Transverse colon (tissue), 4 donors: ENCODE data around the gene WNT2B.

Source experiments
- POLR2A ChIP-seq: fragments of 450-650 bp; IDR thresholded peaks from one replicate; pipeline ENCODE4 v1.6.1; 2016; ENCODE audit warnings: antibody characterized with exemption, mild to moderate bottlenecking, moderate library complexity
- POLR2AphosphoS5 ChIP-seq, 3 donors: sonication (generic); formaldehyde crosslinking; IDR thresholded peaks; one replicate each; pipeline ENCODE4 v1.6.1; 2016; ENCODE audit warnings: antibody characterized with exemption in 3 of 3
- TF ChIP-seq, protein P1 (sequence below), 5 experiments: fragments of 200-600 bp in 3 of 5; fragments of 450-650 bp in 2 of 5; sonication (generic) in 3 of 5; IDR thresholded peaks; 1 replicate in 2 of 5; 2 replicates in 3 of 5; pipeline ENCODE4 v1.5.1; 2016 to 2017; ENCODE audit warnings: antibody characterized with exemption in 5 of 5, inconsistent platforms in 3 of 5, mild to moderate bottlenecking in 2 of 5, moderate library complexity in 1 of 5

DNA sequence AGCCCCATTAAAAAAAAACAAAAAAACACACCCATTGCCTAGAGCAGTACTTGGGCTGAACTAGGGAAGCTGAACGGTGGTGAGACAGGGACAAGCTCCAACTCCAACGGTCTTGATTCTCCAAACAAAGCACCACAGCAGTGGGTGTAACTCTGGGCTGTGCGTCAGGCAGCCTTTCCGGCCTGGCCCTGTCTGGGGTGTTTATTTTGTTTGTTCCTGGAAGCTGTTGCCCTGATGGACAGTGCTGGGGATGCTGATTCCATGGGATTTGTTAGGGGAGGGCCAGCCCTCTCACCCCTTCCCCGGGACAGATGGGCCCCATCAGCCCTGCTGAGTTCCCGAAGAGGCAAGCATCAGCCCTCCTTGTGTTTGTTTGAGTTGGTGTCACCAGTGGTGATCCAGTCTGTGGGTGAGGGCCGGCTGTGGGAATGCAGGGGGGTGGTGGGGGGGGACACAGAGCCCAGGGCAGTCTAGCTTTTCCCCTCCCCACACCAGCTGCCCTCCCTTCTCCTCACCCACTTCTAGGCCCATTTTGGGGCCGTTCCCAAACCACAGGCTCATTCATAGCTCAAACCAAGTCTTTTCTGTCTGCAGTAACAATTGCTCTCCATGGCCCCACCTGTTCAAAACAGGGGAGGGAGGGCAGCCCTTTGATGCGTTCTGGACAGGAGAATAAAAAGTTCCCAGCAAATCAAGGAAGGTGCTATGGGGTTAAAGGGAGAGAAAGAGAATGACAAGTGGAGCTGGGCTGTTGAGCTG, 4.5 kb downstream of the WNT2B start:
- no peak for TF ChIP-seq POLR2A
- TF ChIP-seq, protein P1, sequence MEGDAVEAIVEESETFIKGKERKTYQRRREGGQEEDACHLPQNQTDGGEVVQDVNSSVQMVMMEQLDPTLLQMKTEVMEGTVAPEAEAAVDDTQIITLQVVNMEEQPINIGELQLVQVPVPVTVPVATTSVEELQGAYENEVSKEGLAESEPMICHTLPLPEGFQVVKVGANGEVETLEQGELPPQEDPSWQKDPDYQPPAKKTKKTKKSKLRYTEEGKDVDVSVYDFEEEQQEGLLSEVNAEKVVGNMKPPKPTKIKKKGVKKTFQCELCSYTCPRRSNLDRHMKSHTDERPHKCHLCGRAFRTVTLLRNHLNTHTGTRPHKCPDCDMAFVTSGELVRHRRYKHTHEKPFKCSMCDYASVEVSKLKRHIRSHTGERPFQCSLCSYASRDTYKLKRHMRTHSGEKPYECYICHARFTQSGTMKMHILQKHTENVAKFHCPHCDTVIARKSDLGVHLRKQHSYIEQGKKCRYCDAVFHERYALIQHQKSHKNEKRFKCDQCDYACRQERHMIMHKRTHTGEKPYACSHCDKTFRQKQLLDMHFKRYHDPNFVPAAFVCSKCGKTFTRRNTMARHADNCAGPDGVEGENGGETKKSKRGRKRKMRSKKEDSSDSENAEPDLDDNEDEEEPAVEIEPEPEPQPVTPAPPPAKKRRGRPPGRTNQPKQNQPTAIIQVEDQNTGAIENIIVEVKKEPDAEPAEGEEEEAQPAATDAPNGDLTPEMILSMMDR (IDR thresholded peaks at IDR 0.05), result no peak
- TF ChIP-seq POLR2AphosphoS5 (IDR thresholded peaks at IDR 0.05), result peak; percentile 12 to 47 (median 17)
